ENCODE results near the gene DGKQ.

DNA sequence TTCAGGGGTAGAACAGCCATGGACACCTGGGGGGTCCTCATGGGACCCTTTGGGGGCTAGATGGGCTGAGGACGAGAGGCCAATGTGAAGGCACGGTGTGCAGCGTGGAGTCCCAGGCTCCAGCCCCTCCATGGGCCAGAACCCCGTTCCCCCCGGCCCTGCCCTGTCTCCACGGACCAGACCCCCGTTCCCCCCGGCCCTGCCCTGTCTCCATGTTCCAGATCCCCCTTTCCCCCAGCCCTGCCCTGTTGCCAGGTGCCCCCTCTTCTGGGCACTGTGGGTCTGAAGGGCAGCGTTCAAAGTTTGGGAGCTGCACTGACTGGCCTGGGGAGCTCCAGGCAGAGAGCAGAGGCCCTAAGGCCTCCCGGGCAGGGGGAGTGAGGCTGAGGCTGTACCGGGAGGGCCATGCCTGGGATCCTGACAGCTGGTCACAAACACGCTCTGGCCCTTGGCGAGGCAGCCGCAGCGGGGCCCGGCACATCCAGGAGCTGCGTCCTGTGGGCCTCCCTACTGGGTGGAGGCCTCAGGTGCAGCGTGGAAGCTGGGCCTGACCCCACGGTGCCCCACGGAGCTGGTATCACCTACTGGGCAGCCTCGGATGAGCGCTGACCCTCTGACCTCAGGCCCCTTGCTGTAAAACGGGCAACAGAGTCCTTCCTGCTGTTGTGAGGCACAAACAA lies 8.9 kb downstream of the DGKQ start:
- TF ChIP-seq POLR2A (IDR thresholded peaks at IDR 0.05; ENCODE audit: low read depth, low read length) (no peak), POLR2AphosphoS5 (IDR thresholded peaks at IDR 0.05; ENCODE audit: low read depth, low read length) (no peak), SPI1 (IDR thresholded peaks at IDR 0.05; ENCODE audit: low read depth, low read length) (no peak), TAF1 (IDR thresholded peaks at IDR 0.05; ENCODE audit: low read depth, low read length) (no peak), PAX5 (IDR thresholded peaks at IDR 0.05; ENCODE audit: insufficient read depth, low read length, severe bottlenecking) (no peak)
